NCI-H524 (cell line): ENCODE data around the gene TC2N.
"Not testable (repeated sequence)": the region's sequence is repeated elsewhere in the genome, so short reads cannot be mapped to it uniquely, and the experiment has no call there.

Experiments used
- DNase-seq, 2 experiments: peaks; one replicate each; lab custom pipeline; 2025; lab: John Stamatoyannopoulos, UW

Gene TC2N

GRCh38 chr14:91834571-91834970 lies 32.8 kb downstream of the TC2N start:
- DNase-seq = peak in 1 of 2 experiments; percentile 14

GRCh38 chr14:91831337-91831736 lies 36.0 kb downstream of the TC2N start:
- no peak for DNase-seq

GRCh38 chr14:91830777-91831176 lies 36.6 kb downstream of the TC2N start:
- no peak for DNase-seq

DNA sequence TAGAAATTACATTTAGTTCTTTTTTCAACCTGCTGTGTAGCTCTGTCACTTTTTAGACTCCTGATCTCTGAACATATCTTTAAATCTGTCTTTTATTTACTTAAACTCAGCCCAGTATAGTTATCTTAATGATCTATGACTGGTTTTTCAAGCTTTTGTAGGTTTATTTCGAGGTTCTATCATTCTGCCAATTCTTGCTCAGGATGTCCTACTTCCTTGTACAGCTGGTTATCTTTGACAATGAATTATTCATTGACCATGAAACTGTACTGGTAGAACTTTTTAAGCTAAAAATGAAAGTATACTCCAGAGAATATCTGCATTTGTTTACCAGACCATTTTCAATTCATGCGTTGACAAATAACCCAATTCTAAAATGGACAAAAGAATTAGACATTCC lies 37.8 kb downstream of the TC2N start:
- no peak for DNase-seq

GRCh38 chr14:91827746-91828145 lies 39.6 kb downstream of the TC2N start:
- no peak for DNase-seq

GRCh38 chr14:91817566-91818325 lies 49.6 kb downstream of the TC2N start:
- no peak for DNase-seq

DNA sequence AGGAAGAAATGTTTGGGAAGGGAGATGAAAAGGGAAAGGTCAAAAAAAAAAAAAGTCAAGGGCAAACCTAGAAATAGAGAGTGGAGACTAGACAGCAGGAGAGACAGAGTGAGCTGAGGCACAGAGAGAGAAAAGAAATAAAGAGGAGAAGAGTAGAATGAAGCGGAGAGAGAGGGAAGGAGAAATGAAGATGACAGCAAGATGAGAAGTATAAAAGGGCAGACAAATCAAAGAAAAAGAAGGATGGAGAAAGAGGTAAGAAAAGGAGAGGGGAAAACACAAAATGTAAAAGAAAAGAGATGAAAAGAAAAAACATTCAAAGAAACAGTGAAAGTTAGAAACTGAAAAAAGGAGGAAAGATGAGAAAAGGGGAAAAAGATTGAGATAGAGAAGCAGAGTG lies 53.0 kb downstream of the TC2N start:
- no peak for DNase-seq

- no peak for DNase-seq
Measured at GRCh38 chr14:91810699-91811098, 56.6 kb downstream of the TC2N start.

- no peak for DNase-seq
Measured at GRCh38 chr14:91806716-91807115, 60.6 kb downstream of the TC2N start.

DNA sequence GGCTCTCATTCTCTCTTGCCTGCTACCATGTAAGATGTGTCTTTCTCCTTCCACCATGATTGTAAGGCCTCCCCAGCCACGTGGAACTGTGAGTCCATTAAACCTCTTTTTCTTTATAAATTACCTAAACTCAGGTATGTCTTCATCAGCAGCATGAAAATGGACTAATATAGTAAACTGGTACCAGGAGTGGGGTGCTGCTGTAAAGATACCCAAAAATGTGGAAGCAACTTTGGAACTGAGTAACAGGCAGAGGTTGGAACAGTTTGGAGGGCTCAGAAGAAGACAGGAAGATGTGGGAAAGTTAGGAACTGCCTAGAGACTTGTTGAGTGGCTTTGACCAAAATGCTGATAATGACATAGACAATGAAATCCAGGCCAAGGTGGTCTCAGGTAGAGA lies 61.2 kb downstream of the TC2N start:
- DNase-seq = not testable (repeated sequence)

- no peak for DNase-seq
Measured at GRCh38 chr14:91805659-91806058, 61.7 kb downstream of the TC2N start.

GRCh38 chr14:91801358-91801757 lies 66.0 kb downstream of the TC2N start:
- DNase-seq = no peak

DNA sequence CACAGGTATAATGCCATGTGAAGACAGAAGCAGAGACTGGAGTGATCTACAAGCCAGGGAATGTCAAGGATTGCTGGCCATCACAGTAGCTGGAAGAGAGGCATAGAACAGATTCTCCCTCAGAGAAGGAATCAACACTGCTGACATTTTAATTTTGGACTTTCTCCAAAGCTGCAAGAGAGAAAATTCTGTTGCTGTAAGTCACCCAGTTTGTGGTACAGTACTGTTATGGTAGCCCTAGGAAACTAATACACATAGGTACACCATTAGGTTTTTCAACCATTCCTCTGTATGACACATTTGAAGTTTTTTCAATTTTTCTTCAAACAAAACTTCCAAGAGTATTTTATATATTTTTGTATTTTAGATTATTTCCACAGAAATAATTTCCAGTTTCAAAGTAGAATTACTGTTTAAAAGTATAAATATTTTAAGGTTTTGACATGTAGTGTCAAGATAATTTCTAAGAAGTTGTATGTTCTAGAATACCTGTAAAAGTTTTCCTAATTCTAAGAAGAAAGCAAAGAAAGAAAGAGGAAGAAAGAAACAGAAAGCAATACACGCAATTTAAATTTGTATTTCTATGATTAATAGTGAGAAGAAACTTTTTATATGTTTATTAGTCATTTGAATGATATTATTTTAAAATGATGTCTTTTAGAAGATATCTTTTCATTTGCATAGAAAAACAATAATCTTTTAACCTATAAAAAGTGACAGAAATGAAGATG lies 70.6 kb downstream of the TC2N start:
- no peak for DNase-seq

DNA sequence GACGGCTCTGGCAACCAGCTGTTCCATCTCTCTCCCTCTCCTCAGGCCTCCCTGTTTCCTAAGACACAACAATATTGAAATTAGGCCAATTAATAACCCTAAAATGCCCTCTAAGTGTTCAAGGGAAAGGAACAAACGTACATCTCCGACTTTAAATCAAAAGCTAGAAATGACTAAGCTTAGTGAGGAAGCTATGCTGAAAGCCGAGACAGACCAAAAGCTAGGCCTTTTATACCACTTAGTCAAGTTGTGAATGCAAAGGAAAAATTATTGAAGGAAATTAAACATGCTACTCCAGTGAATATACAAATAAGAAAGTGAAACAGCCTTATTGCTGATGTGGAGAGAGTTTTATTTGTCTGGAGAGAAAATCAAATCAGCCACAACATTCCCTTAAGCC lies 73.6 kb downstream of the TC2N start:
- DNase-seq = no peak

GRCh38 chr14:91786188-91786587 lies 81.1 kb downstream of the TC2N start:
- no peak for DNase-seq

DNA sequence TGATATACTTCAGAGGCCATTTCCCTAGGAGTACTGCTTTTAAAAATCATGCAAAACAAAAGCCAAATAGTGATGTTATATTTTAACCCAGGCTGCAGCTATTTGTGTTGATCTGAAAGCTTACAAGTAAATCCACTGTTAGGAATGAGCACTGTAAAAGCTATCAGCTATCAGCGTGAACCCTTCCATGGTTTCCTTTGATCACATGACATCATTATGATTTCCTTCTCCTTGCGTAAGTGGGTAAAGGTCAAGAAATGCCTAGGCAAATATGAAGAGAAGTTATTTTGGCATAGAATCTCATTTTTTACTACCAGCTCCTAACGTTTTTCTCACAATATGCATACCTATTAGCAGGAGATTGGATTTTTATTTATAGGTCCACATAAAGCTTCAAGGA lies 86.9 kb downstream of the TC2N start:
- no peak for DNase-seq

DNA sequence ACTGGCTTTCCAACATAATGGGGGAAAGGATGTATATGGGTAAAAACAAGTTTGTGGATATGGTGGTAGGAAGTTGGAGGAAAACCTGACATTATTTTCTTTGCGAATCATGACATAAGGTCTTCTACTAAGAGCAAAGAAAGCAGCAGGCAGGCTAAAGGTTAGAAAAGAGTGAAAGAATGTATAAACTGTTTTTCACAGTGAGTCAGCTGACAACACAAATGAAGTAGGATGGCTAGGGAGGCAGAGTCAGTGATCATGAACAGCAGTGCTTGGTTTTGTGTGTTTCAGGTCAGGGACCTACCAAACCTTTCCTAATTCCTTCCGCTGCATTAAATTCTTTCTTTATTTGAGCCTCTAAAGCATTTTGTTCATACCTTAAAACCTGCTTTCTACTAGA lies 89.1 kb downstream of the TC2N start:
- no peak for DNase-seq

DNA sequence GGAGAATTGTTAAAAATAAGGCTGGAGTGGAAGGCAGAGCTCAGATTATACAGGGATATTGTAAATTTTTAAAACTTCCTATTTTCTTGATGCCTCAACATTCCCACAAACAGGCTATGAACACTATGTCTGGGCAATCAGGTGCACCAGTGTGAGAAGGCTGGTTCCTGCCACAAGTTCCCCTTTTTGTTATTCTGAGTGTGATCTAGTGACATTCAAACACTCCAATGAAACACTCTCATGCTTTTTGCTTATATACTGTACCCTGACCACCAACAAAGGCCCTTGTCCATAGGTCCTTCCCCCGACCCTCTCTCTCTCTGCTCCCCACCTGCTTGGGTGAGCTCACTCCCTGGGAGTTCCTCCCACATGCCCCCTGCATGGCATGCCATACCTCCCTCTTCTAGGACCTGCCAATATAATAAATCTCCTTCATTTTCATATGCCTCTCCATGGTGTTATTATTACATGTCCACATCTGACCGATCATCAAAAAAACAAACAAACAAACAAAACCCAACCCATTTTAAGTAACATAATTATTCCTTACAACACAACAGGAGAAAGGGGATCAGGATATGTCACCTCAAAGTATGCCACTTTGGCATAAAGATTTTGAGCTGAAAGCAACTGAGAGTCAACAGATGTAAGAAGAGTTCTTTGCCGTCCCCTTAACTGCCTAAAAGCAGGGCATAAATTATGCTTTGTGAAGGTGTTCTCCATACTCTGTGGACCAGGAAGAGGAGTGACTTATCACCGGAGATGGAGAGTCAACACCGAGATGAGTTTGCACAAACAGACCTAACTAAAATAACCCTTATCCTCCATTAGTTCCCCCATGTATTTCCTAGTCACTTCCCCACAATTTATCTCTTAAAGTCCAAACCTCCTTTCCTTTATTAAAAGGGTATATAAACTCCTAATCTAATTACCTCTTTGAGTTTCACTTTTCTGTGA lies 92.9 kb downstream of the TC2N start:
- DNase-seq = no peak

DNA sequence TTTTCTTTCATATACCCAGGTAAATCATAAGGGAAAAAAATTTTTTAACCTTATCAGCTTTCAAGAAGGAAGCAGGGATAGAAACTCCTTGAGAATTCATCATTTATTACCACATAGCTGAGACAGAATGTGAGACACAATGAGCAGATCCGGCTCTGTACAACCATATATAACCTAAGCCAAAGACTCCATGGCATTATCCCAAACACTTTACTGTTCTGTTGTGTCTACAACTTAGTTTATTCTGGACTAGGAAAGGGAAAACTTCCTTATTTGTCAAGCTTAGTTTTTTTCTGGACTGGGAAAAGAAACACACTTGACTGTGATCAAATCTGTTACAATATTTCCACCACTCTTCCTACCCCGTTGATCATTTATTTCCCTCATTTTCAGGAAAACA lies 97.2 kb downstream of the TC2N start:
- DNase-seq = no peak

DNA sequence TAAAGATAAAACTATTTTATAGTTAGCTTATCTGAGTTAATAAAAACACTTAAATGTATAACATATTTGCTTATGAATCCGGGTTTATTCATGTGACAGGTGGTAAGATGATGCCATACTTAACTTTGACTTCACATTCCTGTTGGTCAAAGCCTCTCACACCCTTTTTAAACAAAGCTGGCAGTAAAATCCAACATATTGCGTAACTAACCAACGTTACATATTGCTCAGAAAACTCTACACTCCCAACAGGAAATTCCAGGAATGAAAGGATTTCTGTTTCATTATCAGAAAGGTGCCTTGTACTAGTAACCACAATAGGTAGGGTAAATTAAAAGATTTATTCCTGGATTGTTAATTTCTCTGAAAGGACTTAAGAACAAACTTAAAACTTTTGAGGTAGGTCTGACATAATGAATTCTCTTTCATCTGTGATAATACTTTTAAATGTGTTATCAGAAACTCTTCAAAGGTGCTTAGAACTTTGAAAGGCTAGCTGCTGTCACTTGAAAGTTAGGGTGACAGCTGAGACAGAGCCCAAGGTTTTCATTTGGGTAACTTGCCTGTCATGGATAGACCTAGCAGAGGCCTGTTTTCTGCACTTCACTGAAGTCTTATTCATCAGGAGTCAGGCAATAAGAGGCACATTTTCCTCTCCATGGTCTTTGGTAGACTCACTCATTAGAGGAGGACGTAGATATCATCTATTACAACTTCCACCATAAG lies 111.6 kb downstream of the TC2N start:
- no peak for DNase-seq

DNA sequence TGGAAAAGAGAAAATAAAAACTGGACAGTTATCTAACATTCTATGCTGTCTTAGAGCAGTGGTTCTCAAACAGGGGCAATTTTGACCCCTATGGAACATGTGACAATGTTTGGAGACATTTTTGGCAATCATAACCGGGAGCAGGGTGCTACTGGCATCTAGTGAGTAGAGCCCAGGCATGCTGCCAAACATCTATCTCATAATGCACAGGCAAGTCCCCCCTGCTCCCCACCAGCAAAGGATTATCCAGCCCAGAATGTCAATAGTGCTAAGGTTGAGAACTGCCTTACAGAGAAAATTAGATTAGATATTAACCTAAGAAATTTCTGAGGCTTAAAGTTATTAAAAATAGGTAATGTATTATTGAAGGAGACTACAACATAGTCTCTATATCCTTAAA lies 112.5 kb downstream of the TC2N start:
- peak in 1 of 2 experiments; percentile 31 for DNase-seq

DNA sequence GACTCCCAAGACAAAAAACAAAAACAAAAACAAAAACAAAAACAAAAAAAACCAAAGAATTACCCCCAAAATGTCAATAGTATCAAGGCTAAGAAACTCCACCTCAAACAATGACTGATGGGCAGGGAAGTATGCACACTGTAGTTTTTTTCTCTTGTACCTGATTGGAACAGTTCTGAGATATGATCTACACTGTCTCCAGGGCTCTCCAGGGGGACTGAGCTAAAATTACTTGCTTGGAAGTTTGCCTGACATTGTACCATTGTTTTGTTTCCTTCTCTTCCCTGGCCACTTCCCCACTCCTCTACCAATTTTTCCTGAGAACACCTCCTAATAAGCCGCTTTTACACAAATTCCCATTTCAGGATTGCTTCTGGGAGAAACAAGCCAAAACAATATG lies 113.2 kb downstream of the TC2N start:
- no peak for DNase-seq
